Measurements from ENCODE around the gene EHHADH. TPM values are rescaled to one million over a fixed set of nuclear protein-coding genes. Genes with fewer than 3 reads are reported as not detected.

The EHHADH gene
- polyA plus RNA-seq, 1 of the 3 experiments (the other 2 are of a cell fraction), result 2.5 TPM

GRCh38 chr3:185270956-185271332, 17.1 kb upstream of the EHHADH start:
- POLR2A ChIA-PET, result interaction anchor here (0.8 kb wide), 1 partner anchor 9 kb away, joined by 7 read pairs; no protein-coding TSS in a partner anchor
- CTCF ChIA-PET, result interaction anchor here (0.6 to 3.7 kb wide), 21 partner anchors 8 to 467 kb away, joined by 3 to 32 read pairs (median 5); no protein-coding TSS in a partner anchor

GRCh38 chr3:185270262-185270955, 16.6 kb upstream of the EHHADH start:
- peak overlapping the region in 1 of 2 experiments; percentile 48; a peak in 2 of 4 replicates for H3K27ac ChIP-seq (ENCODE audit: low read depth in 2 of 2, low read length in 1 of 2)
- DNase-seq, result peak; percentile 82
- peaks cover 0 to 15% of the 10 kb centered on the region in 2 experiments; a peak in 1 of 4 replicates for H3K4me1 ChIP-seq (ENCODE audit: control insufficient read depth in 1 of 2, insufficient read depth in 2 of 2, low read depth in 1 of 2, low read length in 1 of 2)
- no peak overlapping the region for H3K9ac ChIP-seq
- no peaks in the 10 kb centered on the region; the same call in 1 of the 2 replicates for H3K27me3 ChIP-seq (ENCODE audit: insufficient read depth)
- H3K79me2 ChIP-seq (ENCODE audit: insufficient read depth), result no peaks in the 10 kb centered on the region
- H2AFZ ChIP-seq (ENCODE audit: low read depth), result no peak overlapping the region
- ChIA-PET CTCF (interaction anchor here (0.6 to 3.7 kb wide), 28 partner anchors 8 to 467 kb away, joined by 3 to 32 read pairs (median 4); no protein-coding TSS in a partner anchor), POLR2A (no interaction called here)
- no peaks in the 10 kb centered on the region for H3F3A ChIP-seq (replicated peaks; ENCODE audit: insufficient read depth)
- no peaks in the 10 kb centered on the region for H3K9me2 ChIP-seq
- no peak overlapping the region for H3K4me2 ChIP-seq
- no peaks in the 10 kb centered on the region for H4K20me1 ChIP-seq (ENCODE audit: insufficient read depth)
- H3K36me3 ChIP-seq (replicated peaks in 1 of 2; ENCODE audit: control insufficient read depth in 1 of 2, insufficient read depth in 2 of 2, low read length in 1 of 2), result no peaks in the 10 kb centered on the region
- H3K9me3 ChIP-seq, result no peaks in the 10 kb centered on the region
- TF ChIP-seq CTCF (IDR thresholded peaks at IDR 0.05), result peak; percentile 53
- TF ChIP-seq PBX3 (IDR thresholded peaks at IDR 0.05), result no peak
- peak; percentile 96 for TF ChIP-seq MXI1 (IDR thresholded peaks at IDR 0.05; ENCODE audit: low read depth, low read length)
- peak; percentile 45 for TF ChIP-seq SMC3 (IDR thresholded peaks at IDR 0.05; ENCODE audit: low read depth, low read length)
- peak; percentile 76 for TF ChIP-seq RAD21 (IDR thresholded peaks at IDR 0.05; ENCODE audit: low read length)
- H3K4me3 ChIP-seq (ENCODE audit: low read depth in 2 of 2, low read length in 1 of 2), result no peak overlapping the region
- WGBS (ENCODE audit: low lambda C conversion rate), result 53% methylated on average over 4 of the region's 4 CpGs

More at GRCh38 chr3:185270956-185271332, 17.1 kb upstream of the EHHADH start:
- DNase-seq, result peak; percentile 60
- Histone ChIP-seq H3K9me3 (no peaks in the 10 kb centered on the region), H4K20me1 (ENCODE audit: insufficient read depth) (no peaks in the 10 kb centered on the region), H3K4me3 (ENCODE audit: low read depth in 2 of 2, low read length in 1 of 2) (no peak overlapping the region), H3K27ac (ENCODE audit: low read depth in 2 of 2, low read length in 1 of 2) (peak overlapping the region in 1 of 2 experiments; percentile 48; a peak in 2 of 4 replicates), H3K9ac (no peak overlapping the region), H2AFZ (ENCODE audit: low read depth) (no peak overlapping the region), H3K79me2 (ENCODE audit: insufficient read depth) (no peaks in the 10 kb centered on the region), H3K27me3 (ENCODE audit: insufficient read depth) (no peaks in the 10 kb centered on the region; the same call in 1 of the 2 replicates), H3F3A (replicated peaks; ENCODE audit: insufficient read depth) (no peaks in the 10 kb centered on the region), H3K36me3 (replicated peaks in 1 of 2; ENCODE audit: control insufficient read depth in 1 of 2, insufficient read depth in 2 of 2, low read length in 1 of 2) (no peaks in the 10 kb centered on the region), H3K9me2 (no peaks in the 10 kb centered on the region), H3K4me1 (ENCODE audit: control insufficient read depth in 1 of 2, insufficient read depth in 2 of 2, low read depth in 1 of 2, low read length in 1 of 2) (peaks cover 0 to 15% of the 10 kb centered on the region in 2 experiments; a peak in 1 of 4 replicates), H3K4me2 (no peak overlapping the region)
- peak; percentile 68 for TF ChIP-seq FOXJ3 (CRISPR knock-in tag; IDR thresholded peaks at IDR 0.05)
- peak in 1 of 2 experiments; percentile 67; a peak in 2 of 4 replicates for TF ChIP-seq EP300 (IDR thresholded peaks at IDR 0.05; ENCODE audit: borderline replicate concordance in 1 of 2, low read depth in 1 of 2, low read length in 1 of 2)
- no peak for TF ChIP-seq USF2 (IDR thresholded peaks at IDR 0.05; ENCODE audit: borderline replicate concordance, low read depth, low read length)
- 0 out of 2 replicates have a peak, but pooled peaks have one; percentile 12 for TF ChIP-seq TCF12 (IDR thresholded peaks at IDR 0.05)
- TF ChIP-seq MXI1 (IDR thresholded peaks at IDR 0.05; ENCODE audit: low read depth, low read length), result no peak; the same call in 1 of the 2 replicates
- peak; percentile 96 for TF ChIP-seq GATA2 (CRISPR knock-in tag; IDR thresholded peaks at IDR 0.05)
- TF ChIP-seq MAX (IDR thresholded peaks at IDR 0.05; ENCODE audit: low read depth), result no peak
- WGBS (ENCODE audit: low lambda C conversion rate), result 16% methylated on average over 4 of the region's 4 CpGs
